Hematopoietic multipotent progenitor cell treated with erythropoietin and hydrocortisone succinate and interleukin-3 and kit ligand, for 15 days (in vitro differentiated cells): ENCODE data around the gene FBXL2.
"Not testable (repeated sequence)": the region's sequence is repeated elsewhere in the genome, so short reads cannot be mapped to it uniquely, and the experiment has no call there.

Experiments
- DNase-seq: peaks from one replicate; pipeline ENCODE4 v3.0.0-alpha.2; 2015; ENCODE audit warnings: low spot score

FBXL2 gene

DNA sequence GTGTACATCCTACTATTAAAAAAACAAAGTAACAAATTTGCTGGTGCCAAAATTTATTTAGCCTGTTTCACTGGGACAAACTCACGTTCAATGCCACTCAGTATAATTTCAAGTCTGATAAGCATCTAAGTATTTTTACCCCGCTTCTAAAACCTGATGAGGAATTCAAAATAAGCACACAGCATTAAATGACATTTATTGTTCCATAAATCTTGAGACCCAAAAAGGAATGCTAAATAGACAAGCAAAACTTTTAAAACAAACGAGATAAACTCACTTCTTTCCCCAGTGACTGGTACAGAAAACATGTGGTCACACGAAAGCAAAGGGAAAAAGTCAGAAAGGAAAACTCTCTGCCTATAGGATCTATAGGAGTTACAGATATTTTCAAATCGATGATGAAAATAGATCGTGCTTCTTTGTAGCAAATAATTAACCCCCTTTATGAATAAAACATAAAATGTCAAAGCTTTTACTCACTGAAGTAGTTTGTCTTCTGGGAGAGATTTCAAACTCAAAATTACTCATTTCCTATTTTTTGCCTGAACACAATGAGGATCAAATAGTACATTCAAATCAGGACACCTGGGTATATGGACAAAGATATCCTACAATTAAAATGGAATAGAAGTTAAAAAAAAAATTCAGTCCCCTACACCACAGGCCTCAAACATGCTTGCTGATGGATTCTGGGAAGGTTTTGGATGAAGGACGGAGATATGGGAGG is 111.3 kb downstream of the FBXL2 start:
- DNase-seq, result no peak

DNA sequence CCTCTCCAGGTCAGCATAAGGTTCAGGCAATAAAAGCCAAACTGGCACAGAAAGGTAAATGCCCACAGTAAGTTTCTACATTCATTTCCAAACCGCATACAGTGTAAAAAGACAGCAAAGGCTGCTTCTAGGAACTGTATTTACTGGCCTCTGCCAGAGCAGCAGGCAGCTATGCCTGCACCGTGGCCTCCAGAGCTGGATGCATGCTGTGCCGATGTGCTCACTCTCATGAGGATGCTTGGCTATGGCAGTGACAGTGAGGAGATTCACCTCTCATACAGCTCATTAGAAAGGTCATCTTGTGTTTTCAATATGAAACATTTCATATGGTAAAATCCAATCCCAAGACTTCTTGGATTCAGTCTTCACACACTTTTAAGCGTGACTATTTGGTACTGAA is 112.7 kb downstream of the FBXL2 start:
- DNase-seq, result no peak

DNA sequence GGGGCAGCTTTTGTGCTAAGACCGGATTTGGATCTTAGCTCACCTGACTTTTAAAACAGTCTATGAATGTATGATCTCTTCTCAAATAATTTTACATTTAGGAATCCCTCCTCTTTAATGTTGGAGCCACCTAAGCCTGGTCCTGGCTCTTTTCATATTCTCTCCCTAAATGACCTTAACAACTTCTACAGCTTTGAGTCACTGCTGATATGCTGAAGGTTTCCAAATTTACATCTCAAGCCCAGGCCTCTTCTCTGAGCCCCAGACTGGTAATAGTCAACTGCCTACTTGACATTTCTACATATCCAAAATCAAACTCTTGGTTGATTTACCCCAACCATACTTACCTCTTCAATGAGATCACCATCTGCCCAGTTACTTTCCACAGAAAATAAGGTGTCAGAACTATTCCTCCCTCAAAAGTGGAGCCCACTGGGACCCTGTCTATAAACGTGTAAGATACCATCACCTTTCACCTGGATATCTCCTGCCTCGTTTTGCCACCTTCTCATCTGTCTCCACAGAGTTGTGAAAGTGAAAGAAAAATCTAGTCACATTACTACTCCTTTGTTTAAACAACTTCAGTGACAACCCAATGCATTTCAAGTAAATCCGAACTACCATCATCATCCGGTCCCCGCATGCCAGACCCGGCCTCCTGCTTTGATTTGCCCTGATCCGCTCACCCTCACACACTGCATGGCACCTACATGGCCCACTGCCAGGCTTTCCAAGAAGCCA is 114.2 kb downstream of the FBXL2 start:
- no peak for DNase-seq

DNA sequence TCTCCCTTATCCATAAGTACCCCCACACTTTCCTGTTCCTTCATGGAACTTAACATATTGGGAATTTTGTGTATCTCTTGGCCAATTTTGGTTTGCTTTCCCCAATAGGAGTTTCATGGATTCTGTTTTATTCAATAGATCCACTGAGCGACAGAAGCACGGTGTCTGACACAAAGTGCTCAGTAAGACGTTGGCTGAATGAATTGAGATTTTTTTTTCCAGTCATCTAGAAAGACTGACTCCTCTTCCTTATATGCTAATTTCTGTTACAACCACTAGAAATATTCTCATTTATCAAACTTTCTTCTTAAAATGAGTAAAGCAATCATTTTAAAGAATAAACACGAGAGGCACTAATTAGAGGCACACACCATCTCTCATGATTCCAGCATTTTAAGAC is 114.9 kb downstream of the FBXL2 start:
- DNase-seq, result no peak

DNA sequence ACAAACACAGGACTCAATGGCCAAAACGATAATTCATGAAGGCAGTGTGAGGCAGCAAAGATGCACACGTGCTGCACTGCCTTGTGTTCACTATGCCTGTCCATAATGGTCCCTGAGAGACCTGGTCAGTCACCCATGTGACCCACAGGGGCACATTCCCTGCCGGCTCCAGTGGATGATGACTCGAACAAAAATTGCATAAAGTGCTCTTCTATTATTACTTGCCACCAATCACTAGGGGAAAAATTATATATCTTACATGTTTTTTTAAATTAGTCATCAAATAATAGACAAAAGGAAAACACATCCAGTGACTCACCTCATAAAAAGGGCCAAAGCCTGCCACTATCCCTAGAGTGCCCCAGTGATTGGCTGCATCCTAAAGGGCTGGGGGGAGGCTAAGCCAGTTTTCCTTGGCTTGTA is 115.5 kb downstream of the FBXL2 start:
- DNase-seq, result no peak

DNA sequence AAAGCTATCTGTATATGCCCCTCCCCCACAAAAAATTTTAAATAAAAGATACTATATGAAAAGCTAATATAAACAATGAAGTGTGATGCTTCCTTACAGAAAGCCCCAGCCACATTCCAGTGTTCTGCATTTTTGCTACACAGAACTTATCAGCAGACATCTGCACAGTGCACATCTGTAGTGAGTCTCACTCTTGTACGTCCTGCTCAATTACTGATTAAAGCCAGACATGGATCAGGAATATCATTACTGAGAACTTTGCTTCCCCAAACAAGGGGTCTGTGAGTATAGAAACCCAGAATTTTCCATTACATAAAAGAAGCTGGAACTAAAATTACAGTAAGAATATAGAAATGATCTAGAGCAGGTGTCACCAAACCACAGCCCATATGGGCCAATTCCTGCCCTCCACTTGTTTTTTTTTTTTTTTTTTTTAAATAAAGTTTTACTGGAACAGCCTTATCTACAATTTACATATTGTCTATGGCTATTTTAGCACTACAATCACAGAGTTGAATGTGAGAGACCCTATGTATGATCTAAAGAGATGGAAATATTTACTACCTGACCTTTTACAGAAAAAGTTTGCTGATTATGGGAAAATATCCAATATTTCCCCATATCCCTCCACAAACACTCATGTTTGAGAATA is 117.3 kb downstream of the FBXL2 start:
- DNase-seq, result no peak

DNA sequence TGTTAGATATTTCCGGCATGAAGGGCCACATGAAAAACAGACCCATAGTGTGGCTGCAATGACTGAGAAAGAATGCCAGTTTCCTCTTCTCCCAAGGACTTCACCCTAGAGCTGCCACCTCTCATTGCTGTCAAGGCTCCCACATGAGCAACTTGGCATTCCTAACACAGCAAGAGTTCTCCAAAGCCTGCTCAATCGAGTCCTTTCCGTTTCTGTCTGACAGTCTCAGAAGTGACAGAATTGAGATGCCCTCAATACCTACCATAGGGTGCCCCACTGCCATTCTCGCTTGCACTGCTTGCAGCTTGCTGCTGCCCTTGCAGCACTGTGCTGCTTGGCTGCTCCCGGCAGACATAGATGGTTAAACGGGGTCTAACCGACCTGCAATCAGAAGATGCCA is 118.7 kb downstream of the FBXL2 start:
- DNase-seq, result no peak

DNA sequence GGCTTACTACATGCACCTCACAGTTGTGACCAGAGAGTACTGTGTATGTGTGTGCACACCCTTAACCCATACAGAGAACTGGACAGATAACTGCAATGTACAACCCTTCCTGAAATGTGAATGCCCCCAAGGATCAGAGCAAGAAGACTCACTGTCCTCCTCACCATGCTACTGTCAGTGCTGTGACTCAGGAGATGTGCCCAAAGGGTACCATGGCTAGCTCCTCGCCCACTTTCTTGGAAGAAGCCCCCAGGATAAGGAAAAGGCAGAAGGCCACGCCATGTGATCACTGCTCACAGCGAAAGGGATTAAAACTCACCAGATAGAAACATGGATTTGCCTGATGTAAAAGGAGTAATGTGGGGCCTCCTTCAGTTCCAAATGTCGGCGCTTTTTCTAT is 121.2 kb downstream of the FBXL2 start:
- no peak for DNase-seq

DNA sequence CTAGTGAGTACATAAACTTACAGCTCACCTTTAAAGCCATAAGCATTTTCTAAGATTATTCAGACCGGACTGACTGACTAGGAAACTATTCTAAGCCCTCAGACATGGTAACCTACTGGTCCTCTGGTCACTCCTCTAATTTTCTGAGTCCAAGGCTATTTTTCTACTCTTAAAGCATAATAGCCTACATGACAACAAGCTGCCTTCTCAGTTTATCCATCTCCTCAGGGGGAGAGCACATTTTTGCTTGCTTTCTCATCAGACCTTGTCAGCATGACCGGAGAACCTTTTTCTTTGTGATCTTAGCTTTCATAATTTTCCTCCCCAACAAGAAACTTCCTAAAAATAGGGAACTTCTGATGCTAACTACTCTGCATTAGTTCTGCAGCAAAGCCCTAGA is 124.5 kb downstream of the FBXL2 start:
- no peak for DNase-seq

DNA sequence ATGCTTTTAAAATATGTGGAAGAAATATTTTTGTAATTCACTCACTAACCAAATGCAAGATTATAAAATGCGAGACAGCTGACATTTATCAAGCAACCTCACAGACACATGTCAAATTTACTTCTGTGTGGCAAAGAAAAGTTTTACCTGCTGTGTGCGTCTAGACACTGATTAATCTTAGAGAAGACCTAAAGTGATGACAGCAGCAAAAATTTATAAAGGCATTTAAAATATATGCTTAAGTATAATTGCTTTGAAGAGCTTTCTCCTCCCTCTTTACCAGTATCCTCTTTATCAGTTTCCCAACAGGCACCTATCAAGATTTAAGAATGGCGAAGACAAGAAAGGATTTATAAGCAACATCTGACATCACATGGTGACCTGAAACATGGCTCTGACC is 125.7 kb downstream of the FBXL2 start:
- DNase-seq, result no peak

DNA sequence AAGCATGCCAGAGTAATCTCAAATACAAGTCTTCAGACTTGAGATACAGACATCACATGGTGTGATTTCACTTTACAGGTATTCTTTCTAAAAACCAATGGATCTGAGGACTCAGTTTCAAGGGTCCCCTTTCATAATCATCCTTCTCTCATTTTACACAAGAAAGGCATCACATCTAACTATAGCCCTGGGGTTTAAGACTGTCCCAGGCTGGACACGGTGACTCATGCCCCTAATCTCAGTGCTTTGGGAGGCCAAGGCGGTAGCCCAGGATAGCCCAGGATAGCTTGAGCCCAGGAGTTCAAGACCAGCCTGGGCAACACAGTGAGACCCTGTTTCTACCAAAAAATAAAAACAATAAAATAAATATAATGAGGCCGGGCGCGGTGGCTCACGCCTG is 126.5 kb downstream of the FBXL2 start:
- no peak for DNase-seq

DNA sequence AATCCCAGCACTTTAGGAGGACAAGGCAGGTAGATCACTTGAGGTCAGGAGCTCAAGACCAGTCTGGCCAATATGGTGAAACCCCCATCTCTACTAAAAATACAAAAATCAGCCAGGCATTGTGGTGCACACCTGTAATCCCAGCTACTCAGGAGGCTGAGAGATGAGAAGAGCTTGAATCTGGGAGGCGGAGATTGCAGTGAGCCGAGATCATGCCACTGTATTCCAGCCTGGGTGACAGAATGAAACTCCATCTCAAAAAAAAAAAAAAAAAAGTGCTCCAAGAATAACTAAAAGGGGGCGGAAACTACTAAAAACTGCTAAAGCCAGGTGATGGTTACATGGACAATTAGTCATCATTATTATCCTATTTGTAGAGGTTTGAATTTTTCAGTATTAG is 133.6 kb downstream of the FBXL2 start:
- DNase-seq, result not testable (repeated sequence)

DNA sequence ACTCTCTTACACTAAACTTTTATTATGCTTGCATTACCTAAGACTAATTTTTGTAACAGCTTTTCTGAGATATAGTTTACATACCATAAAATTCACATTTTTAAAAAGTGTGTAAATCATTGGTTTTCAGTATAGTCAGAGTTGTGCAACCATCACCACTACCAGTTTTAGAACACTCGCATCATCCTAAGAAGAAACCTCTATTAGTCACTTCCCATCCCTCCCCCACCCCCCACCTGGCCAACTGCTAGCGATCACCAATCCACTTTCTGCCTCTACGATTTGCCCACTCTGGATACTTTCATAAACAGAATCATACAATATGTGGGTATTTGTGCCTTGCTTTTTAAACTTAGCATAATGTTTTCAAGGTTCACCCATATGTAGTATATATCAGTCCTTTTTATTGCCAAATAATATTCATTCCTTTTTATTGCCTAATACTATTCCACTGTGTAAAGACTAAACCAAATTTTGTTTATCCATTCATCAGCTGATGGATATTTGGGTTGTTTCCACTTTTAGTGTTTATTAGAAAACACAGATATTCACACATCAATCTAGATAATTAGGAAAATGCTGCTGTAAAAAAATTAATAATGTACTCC is 139.9 kb downstream of the FBXL2 start:
- DNase-seq, result no peak

DNA sequence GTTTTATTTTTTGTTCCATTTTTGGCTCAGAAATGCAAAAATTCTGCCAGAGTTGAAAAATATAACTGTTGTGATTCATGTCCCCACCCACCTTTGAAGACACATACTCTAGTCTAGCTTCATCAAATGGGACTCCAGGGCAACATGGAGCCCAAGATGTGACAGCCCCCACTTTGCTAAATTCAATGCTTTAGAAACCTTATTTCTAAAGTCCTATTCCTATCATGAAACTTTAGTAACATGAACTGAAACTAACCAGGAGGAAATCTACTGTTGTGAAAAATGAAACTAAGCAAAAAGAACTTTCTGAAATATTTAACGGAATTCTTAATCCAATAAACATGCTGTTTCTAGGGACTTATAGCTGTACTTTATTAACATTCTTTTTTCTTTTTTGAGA is 142.7 kb downstream of the FBXL2 start:
- DNase-seq, result no peak

DNA sequence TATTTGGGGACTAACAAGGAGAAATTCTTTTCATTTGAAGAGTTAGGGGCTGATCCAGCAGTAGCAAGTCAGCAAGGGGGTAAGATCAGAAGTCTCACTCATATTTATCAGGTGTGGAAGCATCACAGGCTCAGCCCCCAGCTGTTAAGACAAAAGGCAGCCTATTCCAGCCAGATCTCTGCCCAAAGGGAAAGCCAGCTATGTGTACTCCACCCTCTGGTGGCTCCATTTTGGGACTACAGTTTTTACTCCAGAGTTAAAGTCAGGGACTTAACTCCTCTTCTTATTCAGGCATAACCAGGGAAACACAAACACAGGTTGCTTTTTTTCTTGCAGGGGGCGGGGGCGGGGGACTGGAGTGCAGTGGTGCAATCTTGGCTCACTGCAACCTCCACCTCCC is 143.7 kb downstream of the FBXL2 start:
- no peak for DNase-seq

DNA sequence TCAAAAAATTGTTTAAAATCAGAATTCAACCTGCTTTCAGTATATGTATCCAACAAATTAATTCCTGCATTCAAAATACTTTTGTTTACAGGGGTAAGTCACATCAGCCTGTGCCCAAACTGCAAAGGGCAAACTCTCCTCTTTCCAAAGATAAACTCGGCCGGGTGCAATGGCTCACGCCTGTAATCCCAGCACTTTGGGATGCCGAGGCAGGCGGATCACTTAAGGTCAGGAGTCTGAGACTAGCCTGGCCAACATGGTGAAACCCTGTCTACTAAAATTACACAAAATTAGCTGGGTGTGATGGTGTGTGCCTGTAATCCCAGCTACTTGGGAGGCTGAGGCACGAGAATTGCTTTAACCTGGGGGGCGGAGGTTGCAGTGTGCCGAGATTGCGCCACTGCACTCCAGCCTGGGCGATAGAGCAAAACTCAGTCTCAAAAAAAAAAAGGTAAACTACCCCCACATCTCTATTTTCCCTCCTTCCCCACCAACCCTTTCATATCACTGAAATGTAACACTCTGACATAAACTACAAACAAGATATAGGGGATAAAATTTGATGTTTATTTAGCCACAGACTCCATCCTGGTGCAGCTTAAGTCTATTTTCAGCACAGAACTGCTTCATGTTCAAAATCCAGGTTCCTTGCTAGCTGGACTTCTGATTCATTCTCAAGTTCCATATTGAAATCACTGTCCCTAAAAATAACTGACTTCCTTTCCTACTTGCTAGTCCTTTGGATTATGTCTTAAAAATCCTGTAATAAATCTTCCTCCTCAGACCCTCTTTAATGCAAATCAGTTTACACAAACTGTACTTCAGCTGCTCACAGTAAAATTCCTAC is 147.6 kb downstream of the FBXL2 start:
- no peak for DNase-seq

DNA sequence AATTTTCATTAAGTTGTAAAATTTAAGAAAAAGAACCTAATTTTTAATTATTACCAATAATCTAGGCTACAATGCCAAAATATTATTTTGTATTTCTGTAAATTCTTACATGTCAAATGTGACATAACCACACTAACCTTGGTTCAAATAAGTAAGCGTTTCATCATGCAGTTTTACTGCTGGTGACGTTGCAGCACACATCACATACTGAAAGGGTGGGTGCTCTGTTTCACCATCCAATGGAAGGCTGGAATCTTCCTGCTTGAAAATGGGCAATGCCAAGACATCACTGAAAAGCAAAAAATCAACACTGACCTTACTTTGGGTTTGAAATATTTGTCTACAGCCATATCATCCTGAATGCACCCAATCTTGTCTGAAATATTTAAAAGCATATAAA is 148.2 kb downstream of the FBXL2 start:
- DNase-seq, result no peak

DNA sequence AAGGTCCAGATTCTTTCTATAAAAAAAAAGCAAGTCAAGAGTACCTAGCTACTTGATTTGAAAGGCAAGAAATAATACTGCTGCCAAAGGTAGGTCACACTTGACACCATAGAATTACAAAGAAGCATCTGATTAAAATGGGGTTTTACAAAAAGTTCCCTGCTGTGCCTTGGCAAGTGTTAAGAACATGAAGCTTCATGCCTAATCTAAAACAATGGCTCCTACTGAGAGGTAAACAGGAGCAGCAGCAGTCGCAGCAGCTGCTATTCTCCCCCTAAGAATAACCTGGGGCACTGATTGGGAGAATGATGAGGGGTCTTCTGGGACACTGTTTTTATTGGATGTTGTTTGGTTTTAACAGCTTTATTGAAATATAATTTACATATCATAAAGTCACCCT is 148.8 kb downstream of the FBXL2 start:
- DNase-seq, result no peak

DNA sequence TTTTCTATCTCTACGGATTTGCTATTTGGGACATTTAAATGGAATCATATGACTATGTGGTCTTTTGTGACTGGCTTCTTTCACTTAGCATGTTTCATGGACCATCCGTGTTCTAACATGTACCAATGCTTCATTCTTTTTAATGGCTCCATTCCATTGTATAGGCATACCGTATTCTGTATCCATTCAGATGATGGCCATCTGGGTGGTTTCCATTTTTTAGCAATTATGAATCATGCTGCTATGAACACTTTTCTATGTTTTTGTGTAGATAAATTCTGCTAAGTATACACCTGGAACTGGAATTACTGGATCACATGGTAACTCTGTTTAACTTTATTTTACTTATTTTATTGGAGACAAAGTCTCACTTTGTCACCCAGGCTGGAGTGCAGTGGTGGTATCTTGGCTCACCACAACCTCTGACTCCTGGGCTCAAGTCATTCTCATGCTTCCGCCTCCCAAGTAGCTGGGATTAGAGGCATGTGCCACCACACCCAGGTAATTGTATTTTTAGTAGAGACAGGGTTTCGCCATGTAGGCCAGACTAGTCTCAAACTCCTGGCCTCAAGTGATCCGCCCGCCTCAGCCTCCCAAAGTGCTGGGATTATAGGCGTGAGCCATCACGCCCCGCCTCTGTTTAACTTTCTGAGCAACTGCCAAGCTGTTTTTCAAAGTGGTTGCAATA is 149.5 kb downstream of the FBXL2 start:
- DNase-seq, result no peak

DNA sequence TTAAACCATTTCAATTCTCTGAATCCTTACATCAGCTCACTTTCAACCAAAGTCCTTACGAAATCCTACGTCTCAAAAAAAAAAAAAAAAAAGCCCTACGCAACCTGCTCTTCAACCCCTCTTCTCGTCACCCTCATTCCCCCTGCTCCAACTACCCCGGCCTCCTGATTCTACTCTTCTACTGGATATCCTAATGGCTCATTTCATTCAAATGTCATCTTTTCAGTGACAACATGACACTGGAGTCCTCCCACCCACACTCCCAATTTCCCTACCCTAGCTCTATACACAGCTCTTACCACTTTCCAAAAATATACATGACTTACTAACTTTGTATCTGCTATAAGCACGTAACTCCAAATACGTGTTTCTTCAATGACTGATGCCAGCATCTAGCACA is 151.5 kb downstream of the FBXL2 start:
- no peak for DNase-seq

DNA sequence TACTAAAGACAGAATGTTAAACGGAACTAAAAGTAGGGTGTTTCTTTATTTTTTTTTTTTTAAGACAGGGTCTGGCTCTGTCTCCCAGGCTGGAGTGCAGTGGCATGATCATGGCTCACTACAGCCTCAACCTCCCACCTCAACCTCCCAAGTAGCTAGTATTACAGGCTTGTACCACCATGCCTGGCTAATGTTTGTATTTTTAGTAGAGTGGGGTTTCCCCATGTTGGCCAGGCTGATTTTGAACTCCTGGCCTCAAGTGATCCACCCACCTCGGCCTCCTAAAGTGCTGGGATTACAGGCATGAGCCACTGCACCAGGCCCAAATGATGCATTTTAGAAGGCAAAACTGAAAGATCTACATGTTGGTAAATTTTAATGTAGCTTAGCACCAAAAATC is 152.1 kb downstream of the FBXL2 start:
- not testable (repeated sequence) for DNase-seq
